ENCODE results near the gene TMEM38A.

The TMEM38A gene

GRCh38 chr19:16678498-16678897 lies 17.6 kb downstream of the TMEM38A start:
- Histone ChIP-seq H3K36me3 (peaks cover 19 to 30% (median 26%) of the 10 kb centered on the region in 3 donors), H3K27me3 (no peaks in the 10 kb centered on the region), H3K27ac (no peak overlapping the region), H3K4me3 (no peak overlapping the region), H3K9me3 (peaks cover 0 to 10% (median 6%) of the 10 kb centered on the region in 3 donors), H3K4me1 (no peaks in the 10 kb centered on the region)
- TF ChIP-seq CTCF (IDR thresholded peaks at IDR 0.05): no peak
- DNase-seq: no peak
- intact Hi-C loops (cut with DNase I; ENCODE audit: low total_unique reads): no loop called here

- DNase-seq: no peak
- H3K9me3 ChIP-seq: peaks cover 0 to 10% (median 6%) of the 10 kb centered on the region in 3 donors
- no peaks in the 10 kb centered on the region for H3K27me3 ChIP-seq
- intact Hi-C loops (cut with DNase I; ENCODE audit: low total_unique reads): no loop called here
- H3K4me1 ChIP-seq: no peaks in the 10 kb centered on the region
- H3K27ac ChIP-seq: no peak overlapping the region
- H3K36me3 ChIP-seq: peaks cover 19 to 30% (median 26%) of the 10 kb centered on the region in 3 donors
- H3K4me3 ChIP-seq: no peak overlapping the region
- no peak for TF ChIP-seq CTCF (IDR thresholded peaks at IDR 0.05)
Observed at GRCh38 chr19:16679811-16680210, 18.9 kb downstream of the TMEM38A start.

- Histone ChIP-seq H3K9me3 (peaks cover 0 to 10% (median 6%) of the 10 kb centered on the region in 3 donors), H3K4me1 (peaks cover 0 to 6% (median 2%) of the 10 kb centered on the region in 4 donors), H3K4me3 (no peak overlapping the region), H3K27me3 (no peaks in the 10 kb centered on the region), H3K27ac (no peak overlapping the region), H3K36me3 (peaks cover 19 to 30% (median 26%) of the 10 kb centered on the region in 3 donors)
- no peak for DNase-seq
- no peak for TF ChIP-seq CTCF (IDR thresholded peaks at IDR 0.05)
- intact Hi-C loops (cut with DNase I; ENCODE audit: low total_unique reads): no loop called here
Observed at GRCh38 chr19:16682539-16682938, 21.6 kb downstream of the TMEM38A start.

GRCh38 chr19:16684216-16684615 lies 23.3 kb downstream of the TMEM38A start:
- intact Hi-C loops (cut with DNase I; ENCODE audit: low total_unique reads): no loop called here
- Histone ChIP-seq H3K27ac (no peak overlapping the region), H3K4me1 (peaks cover 0 to 6% (median 2%) of the 10 kb centered on the region in 4 donors), H3K9me3 (peaks cover 0 to 10% (median 6%) of the 10 kb centered on the region in 3 donors), H3K27me3 (no peaks in the 10 kb centered on the region), H3K36me3 (peaks cover 19 to 30% (median 26%) of the 10 kb centered on the region in 3 donors), H3K4me3 (no peak overlapping the region)
- no peak for DNase-seq
- no peak for TF ChIP-seq CTCF (IDR thresholded peaks at IDR 0.05)

- Histone ChIP-seq H3K9me3 (peaks cover 0 to 6% (median 0%) of the 10 kb centered on the region in 3 donors), H3K27me3 (no peaks in the 10 kb centered on the region), H3K4me1 (peaks cover 0 to 6% (median 2%) of the 10 kb centered on the region in 4 donors), H3K27ac (no peak overlapping the region), H3K4me3 (no peak overlapping the region), H3K36me3 (no peaks in the 10 kb centered on the region)
- DNase-seq: no peak
- TF ChIP-seq CTCF (IDR thresholded peaks at IDR 0.05): no peak
- intact Hi-C loops (cut with DNase I; ENCODE audit: low total_unique reads): no loop called here
Observed at GRCh38 chr19:16688084-16688483, 27.1 kb downstream of the TMEM38A start.

GRCh38 chr19:16698914-16699313 lies 38.0 kb downstream of the TMEM38A start:
- DNase-seq: peak in 1 of 2 donors; percentile 34

More at GRCh38 chr19:16698914-16699313, 38.0 kb downstream of the TMEM38A start:
- Histone ChIP-seq H3K4me3 (no peak overlapping the region), H3K27ac (no peak overlapping the region), H3K36me3 (no peaks in the 10 kb centered on the region), H3K9me3 (no peaks in the 10 kb centered on the region), H3K27me3 (no peaks in the 10 kb centered on the region), H3K4me1 (peaks cover 0 to 8% (median 0%) of the 10 kb centered on the region in 4 donors)
- no peak for TF ChIP-seq CTCF (IDR thresholded peaks at IDR 0.05)
- intact Hi-C loops (cut with DNase I; ENCODE audit: low total_unique reads): no loop called here

All from tibial artery (tissue), 4 donors.